Stimulated activated CD8-positive, alpha-beta memory T cell treated with anti-CD3 and anti-CD28 coated beads, Interleukin-15, amount 100 ng/mL, for 24 hours (primary cell): ENCODE measurements around the gene KRTAP9-3.
"Not testable (repeated sequence)": the region's sequence is repeated elsewhere in the genome, so short reads cannot be mapped to it uniquely, and the experiment has no call there.

Source experiments
- DNase-seq: peaks from one replicate; pipeline ENCODE4 v3.0.0-alpha.2; 2020; ENCODE audit warnings: low read depth

Gene KRTAP9-3

DNA sequence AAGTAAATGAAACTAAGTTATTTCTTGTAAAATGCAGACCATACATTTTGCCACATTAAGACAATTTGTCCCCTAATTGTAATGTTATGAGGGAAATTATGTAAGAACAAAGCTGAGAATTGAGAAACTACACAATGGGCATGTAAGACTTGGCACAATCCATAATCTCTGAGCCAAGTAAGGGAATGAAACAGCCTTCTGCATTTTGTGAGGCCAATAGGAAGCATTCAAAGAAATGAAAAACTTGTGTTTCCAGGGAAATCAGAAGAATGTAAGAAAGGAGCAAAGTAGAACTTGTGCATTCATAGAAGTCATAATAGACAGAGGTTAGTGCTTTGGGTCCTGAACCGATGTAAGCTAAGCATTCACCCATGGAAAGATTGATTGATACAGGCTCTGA is 19.0 kb downstream of the KRTAP9-3 start:
- DNase-seq: no peak

DNA sequence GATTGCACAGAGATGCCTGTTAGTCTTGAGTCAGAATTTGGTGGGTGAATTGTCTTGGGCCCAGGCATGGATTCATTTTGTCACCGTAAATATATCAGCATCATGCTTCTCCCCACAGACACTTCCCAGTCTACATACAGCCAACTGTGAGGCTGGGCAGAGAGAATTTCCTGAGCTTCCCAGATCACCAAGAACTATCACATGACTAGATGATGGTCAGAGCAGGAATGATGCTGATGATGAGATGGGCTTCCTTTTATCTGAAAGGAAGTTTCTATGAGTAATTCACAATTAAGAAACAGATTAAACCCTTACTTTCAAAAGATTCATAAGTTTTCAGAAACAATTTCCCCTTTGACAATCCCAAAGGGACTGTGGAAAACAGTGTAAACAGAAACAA is 22.6 kb downstream of the KRTAP9-3 start:
- DNase-seq: no peak

DNA sequence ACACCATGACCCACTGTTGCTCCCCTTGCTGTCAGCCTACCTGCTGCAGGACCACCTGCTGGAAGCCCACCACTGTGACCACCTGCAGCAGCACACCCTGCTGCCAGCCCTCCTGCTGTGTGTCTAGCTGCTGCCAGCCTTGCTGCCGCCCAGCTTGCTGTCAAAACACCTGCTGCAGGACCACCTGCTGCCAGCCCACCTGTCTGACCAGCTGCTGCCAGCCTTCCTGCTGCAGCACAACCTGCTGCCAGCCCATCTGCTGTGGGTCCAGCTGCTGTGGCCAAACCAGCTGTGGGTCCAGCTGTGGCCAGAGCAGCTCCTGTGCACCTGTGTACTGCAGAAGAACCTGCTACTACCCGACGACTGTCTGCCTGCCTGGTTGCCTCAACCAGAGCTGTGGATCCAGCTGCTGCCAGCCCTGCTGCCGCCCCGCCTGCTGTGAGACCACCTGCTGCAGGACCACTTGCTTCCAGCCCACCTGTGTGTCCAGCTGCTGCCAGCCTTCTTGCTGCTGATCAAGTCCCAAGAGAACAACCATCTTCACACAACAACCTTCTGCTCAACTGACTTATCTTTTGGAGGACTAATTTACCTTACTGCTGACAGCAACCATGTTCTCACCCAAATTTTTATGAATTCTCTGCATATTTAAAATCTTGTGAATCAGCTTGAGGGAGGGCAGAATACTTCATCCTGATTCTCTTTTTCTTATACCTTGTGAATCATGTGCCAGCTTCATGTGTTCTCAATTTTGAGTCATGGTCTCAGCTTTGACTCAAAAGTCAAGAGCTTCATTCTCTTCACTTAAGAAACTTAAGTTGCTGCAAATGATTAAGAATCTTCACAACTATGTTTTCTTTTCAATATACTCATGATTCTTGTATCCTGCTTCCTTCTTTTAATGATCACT is 23.4 kb downstream of the KRTAP9-3 start, which contains the start of gene KRTAP9-9:
Gene KRTAP9-9 (plus strand): TSS at position 4 of the 910 bp plus-strand sequence.
- not testable (repeated sequence) for DNase-seq

DNA sequence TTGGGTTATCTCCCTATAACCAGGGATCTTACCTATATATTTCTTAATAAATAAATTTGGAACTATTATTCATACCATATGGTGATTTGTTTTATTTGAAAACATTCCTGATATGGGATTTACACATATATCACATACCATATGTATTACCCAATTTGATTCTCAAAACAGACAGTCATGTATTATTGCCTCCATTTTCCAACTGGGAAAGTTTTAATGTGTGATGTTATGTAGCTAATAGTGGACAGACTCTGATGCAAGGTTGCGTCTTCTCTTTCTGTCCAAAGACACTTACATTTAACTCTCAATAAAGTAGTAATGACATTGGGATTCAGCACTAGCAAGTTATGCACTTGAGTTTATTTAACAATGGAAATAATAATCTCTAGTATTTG is 24.0 kb downstream of the KRTAP9-3 start:
- DNase-seq: no peak

DNA sequence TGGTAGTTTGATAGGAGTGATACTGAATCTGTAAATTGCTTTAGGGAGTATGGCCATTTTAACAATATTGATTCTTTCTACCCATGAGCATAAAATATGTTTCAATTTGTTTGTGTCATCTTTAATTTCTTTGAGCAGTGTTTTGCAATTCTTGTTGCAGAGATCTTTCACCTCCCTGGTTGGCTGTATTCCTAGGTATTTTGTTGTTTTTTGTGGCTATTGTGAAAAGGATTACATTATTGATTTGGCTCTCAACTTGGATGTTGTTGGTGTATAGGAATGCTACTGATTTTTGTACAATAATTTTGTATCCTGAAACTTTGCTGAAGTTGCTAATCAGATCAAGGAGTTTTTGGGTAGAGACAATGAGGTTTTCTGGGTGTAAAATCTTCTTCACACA is 26.2 kb downstream of the KRTAP9-3 start:
- no peak for DNase-seq

DNA sequence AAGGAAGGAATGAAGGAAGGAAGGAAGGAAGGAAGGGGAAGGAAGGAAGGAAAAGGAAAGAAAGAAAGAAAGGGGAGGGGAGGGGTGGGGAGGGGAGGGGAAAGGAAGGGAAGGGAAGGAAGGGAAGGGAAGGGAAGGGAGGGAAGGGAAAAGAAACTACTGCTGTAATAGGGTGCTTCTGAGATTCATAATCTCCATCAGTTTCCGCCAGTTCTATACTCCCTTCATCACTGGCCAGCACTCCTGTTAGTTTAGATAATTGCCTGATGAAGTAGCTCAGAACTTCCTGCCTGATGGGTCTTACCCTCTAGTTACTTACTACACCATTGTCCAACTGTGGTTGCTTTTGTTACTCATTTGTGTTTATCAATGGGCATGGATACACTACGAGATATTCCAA is 31.0 kb downstream of the KRTAP9-3 start:
- no peak for DNase-seq

DNA sequence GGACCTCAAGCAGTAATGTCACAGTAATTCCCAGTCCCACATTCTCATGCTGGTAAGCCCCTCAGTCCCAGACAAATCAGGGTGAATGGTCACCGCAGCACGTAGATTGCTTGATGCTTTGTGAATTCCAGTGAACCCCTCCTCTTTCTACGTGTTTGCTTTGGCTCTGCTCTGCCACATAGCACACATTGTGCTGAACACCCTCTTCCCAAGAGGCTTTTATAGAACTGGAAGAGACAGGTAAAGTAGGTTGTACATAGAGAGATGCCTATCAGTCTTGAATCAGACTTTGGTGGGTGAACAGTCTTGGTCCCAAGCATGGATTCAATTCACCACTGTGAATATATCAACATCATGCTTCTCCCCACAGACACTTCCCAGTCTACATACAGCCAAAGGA is 32.4 kb downstream of the KRTAP9-3 start:
- DNase-seq: no peak

DNA sequence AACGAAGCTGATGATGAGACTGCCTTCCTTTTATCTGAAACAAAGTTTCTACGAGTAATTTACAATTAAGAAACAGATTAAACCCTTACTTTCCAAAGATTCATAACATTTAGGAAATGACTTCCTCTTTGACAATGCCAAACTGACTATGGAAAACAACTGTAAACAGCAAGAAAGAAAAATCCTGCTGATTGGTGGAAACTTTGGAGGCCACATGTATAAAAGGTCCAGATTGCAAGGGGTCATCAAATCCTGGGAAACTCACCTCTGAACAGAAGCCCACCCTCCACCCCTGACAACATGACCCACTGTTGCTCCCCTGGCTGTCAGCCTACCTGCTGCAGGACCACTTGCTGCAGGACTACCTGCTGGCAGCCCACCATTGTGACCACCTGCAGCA is 32.8 kb downstream of the KRTAP9-3 start, which contains the start of gene KRTAP9-6:
Gene KRTAP9-6 (plus strand): TSS at position 301 of the 400 bp plus-strand sequence. CDS start 0 bp downstream, at position 301.
- DNase-seq: no peak

DNA sequence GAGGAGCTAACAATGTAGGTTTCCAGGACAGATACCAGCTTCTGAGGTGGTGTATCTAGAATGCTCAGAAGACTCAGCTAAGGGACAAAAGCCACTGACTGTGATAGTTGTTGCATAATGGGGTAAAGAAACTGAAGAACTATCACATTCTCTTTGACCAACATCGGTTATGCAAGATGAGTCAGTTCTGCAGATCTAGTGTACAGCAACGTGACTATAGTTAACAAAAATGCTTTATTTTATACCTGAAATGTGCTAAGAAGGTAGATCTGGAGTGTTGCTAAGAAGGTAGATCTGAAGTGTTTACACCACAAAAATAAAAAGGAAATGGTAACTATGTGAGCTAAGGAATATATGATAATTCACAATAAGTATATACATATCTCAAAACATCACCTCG is 35.5 kb downstream of the KRTAP9-3 start:
- DNase-seq: no peak

DNA sequence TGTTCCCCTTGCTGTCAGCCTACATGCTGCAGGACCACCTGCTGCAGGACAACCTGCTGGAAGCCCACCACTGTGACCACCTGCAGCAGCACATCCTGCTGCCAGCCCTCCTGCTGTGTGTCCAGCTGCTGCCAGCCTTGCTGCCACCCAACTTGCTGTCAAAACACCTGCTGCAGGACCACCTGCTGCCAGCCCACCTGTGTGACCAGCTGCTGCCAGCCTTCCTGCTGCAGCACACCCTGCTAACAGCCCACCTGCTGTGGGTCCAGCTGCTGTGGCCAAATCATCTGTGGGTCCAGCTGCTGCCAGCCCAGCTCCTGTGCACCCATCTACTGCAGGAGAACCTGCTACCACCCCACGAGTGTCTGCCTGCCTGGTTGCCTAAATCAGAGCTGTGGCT is 39.1 kb downstream of the KRTAP9-3 start:
- not testable (repeated sequence) for DNase-seq

DNA sequence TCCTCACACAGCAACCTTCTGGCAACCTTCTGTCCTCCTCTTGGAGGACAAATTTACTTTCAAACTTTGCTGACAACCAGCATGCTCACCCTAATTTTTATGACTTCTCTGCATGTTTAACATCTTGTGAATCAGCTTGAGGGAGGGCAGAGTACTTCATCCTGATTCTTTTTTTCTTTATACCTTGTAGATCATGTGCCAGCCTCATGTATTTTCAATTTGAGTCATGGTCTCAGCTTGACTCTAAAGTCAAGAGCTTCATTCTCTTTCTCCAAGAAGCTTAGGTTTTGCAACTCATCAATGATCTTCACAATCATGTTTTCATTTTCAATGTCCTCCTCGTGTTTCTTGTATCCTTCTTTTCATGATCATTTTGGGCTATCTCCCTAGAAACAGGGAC is 39.6 kb downstream of the KRTAP9-3 start:
- DNase-seq: no peak

DNA sequence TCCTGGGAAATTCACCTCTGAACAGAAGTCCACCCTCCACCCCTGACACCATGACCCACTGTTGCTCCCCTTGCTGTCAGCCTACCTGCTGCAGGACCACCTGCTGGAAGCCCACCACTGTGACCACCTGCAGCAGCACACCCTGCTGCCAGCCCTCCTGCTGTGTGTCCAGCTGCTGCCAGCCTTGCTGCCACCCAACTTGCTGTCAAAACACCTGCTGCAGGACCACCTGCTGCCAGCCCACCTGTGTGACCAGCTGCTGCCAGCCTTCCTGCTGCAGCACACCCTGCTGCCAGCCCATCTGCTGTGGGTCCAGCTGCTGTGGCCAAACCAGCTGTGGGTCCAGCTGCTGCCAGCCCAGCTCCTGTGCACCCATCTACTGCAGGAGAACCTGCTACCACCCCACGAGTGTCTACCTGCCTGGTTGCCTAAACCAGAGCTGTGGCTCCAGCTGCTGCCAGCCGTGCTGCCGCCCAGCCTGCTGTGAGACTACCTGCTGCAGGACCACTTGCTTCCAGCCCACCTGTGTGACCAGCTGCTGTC is 43.5 kb downstream of the KRTAP9-3 start, which contains the start of gene KRTAP9-7:
Gene KRTAP9-7 (plus strand): TSS at position 51 of the 543 bp plus-strand sequence. CDS start 0 bp downstream, at position 51.
- not testable (repeated sequence) for DNase-seq

DNA sequence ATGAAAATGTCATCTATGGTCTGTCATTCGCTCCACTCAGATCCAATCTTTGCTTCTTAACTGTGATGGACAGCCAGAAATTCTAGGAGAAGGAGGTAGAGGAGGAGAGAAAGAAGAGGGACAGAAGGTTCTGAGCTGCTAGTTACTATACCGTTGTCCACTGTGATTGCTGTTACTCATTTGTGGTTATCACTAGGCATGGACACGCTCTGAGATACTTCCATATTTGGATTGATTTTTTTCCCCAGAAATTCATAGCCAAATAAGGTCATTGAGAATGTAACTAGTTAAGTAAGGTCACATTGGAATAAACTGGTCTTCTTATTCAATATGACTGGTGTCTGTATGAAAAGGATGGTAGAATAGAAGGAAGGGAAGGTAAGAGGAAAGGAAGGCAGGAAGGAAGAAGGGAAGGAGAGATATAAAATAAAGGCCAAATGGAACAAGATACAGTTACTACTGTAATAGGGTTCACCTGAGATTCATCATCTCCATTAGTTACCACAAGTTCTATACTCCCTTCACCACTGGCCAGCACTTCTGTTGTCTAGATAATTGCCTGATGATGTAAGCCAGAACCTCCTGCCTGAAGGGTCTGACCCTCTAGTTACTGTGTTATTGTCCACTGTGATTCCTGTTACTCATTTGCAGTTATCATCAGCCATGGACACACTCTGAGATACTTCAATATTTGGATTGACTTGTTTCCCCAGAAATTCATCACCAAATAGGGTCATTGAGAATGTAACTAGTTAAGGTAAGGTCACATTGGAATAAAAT is 46.1 kb downstream of the KRTAP9-3 start:
- no peak for DNase-seq
